Measurements from ENCODE around the gene EME2.
"Not testable (repeated sequence)": the region's sequence is repeated elsewhere in the genome, so short reads cannot be mapped to it uniquely, and the experiment has no call there.

Gene EME2

DNA sequence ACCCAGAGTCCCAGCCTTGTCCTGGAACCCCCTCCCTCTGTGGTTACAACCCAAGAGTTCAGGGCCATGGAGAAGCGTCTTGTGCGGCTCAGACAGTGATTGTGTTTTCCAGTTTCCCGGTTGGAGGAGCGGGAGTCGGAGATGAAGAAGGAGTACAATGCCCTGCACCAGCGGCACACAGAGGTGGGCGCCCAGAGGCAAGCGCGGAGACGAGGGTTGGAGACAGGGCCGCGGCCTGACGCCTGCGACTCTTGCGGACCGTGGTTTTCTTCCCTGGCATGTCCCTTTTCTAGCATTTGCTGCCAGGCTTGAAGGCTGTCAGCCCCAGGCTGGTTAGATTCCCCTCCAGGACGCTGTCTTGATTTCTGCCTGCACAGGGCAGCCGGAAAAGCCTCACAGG is 43.6 kb upstream of the EME2 start:
- no peak for DNase-seq (ENCODE audit: low read depth)
- TF ChIP-seq, protein P1, sequence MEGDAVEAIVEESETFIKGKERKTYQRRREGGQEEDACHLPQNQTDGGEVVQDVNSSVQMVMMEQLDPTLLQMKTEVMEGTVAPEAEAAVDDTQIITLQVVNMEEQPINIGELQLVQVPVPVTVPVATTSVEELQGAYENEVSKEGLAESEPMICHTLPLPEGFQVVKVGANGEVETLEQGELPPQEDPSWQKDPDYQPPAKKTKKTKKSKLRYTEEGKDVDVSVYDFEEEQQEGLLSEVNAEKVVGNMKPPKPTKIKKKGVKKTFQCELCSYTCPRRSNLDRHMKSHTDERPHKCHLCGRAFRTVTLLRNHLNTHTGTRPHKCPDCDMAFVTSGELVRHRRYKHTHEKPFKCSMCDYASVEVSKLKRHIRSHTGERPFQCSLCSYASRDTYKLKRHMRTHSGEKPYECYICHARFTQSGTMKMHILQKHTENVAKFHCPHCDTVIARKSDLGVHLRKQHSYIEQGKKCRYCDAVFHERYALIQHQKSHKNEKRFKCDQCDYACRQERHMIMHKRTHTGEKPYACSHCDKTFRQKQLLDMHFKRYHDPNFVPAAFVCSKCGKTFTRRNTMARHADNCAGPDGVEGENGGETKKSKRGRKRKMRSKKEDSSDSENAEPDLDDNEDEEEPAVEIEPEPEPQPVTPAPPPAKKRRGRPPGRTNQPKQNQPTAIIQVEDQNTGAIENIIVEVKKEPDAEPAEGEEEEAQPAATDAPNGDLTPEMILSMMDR (IDR thresholded peaks at IDR 0.05; ENCODE audit: insufficient read depth, low read depth, low read length, missing control alignments) = no peak
- no peak overlapping the region for H3K4me3 ChIP-seq (ENCODE audit: low read length)

DNA sequence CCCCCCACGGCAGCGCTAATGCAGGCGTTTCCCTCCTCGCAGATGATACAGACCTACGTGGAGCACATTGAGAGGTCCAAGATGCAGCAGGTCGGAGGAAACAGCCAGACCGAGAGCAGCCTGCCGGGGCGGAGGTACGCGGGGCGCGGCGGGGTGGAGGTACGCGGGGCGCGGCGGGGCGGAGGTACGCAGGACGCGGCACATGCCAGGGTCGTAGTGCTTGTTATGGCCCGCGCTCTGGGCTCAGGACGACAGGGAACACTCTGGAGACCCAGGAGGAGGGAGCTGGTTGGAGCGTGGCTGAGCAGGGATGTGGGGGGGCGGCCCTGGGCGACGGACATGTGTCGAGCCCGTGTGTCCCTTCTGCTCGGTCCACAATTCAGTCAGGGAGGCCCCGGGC is 43.2 kb upstream of the EME2 start:
- TF ChIP-seq, protein P1 (IDR thresholded peaks at IDR 0.05; ENCODE audit: insufficient read depth, low read depth, low read length, missing control alignments) = no peak
- DNase-seq (ENCODE audit: low read depth) = no peak

DNA sequence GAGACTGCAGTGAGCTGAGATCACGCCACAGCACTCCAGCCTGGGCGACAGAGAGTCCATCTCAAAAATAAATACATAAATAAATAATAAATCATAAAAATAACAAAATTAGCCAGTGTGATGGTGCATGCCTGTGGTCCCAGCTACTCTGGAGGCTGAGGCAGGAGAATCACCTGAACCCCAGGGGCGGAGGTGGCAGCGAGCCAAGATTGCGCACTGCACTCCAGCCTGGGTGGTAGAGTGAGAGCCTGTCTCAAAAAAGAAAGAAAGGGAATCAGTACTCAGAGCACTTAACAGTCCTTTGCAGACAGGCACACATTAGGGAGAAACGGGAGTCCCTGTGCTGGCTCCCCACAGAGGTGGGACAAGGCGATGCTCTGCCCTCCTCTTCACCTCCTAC is 41.5 kb upstream of the EME2 start:
- TF ChIP-seq, protein P1 (IDR thresholded peaks at IDR 0.05; ENCODE audit: insufficient read depth, low read depth, low read length, missing control alignments) = no peak
- H3K4me3 ChIP-seq (ENCODE audit: low read length) = no peak overlapping the region
- DNase-seq (ENCODE audit: low read depth) = no peak

More for the DNA sequence above, 43.2 kb upstream of the EME2 start:
- no peak overlapping the region for H3K4me3 ChIP-seq (ENCODE audit: low read length)

- no peak for DNase-seq (ENCODE audit: low read depth)
- H3K4me3 ChIP-seq (ENCODE audit: low read length) = no peak overlapping the region
- TF ChIP-seq, protein P1 (IDR thresholded peaks at IDR 0.05; ENCODE audit: insufficient read depth, low read depth, low read length, missing control alignments) = no peak
Observed at GRCh38 chr16:1731603-1732002, 41.0 kb upstream of the EME2 start.

- no peak for DNase-seq (ENCODE audit: low read depth)
- H3K4me3 ChIP-seq (ENCODE audit: low read length) = no peak overlapping the region
- TF ChIP-seq, protein P1 (IDR thresholded peaks at IDR 0.05; ENCODE audit: insufficient read depth, low read depth, low read length, missing control alignments) = no peak
Observed at GRCh38 chr16:1732071-1732470, 40.5 kb upstream of the EME2 start.

GRCh38 chr16:1732551-1732987 is 40.0 kb upstream of the EME2 start:
- DNase-seq (ENCODE audit: low read depth); H3K4me3 ChIP-seq (ENCODE audit: low read length): not testable (repeated sequence)

DNA sequence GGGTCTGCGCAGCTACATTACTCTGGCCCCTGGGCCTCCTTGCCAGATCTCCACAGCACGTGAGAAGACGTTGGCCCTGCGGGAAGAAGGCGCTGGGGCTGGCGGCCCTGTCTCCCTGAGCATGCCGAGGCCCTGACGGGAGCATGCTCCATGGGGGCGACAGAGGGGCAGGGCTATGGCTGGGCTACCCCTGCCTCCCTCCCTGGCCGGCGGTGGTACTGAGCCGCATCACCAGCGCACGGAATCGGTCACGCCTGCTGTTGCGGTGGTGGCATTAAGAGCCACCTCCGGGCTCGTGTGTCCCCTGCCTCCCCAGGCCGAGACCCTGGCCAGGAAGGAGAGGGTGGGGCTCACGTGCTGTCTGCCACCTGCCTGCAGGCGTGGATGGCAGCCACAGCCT is 38.5 kb upstream of the EME2 start:
- TF ChIP-seq, protein P1 (IDR thresholded peaks at IDR 0.05; ENCODE audit: insufficient read depth, low read depth, low read length, missing control alignments) = no peak
- H3K4me3 ChIP-seq (ENCODE audit: low read length) = no peak overlapping the region
- no peak for DNase-seq (ENCODE audit: low read depth)
